Endothelial cell of umbilical vein (primary cell): ENCODE measurements around the gene DHRS11. TPM values are rescaled to one million over a fixed set of nuclear protein-coding genes. Genes with fewer than 3 reads are reported as not detected.

Experiments used
- BruUV-seq: library from RNA; stranded (reverse); fragments of 400-500 nt; replicated peaks from 2 replicates; lab custom pipeline; 2021; lab: Mats Ljungman, UMichigan
- CTCF ChIA-PET: fragments of 300-600, 350-600 bp; sonication (Branson Sonifier 250); formaldehyde crosslinking; loops from one replicate; lab custom pipeline; 2021; ENCODE audit warnings: antibody characterized with exemption, inconsistent platforms; lab: Charles Lee
- POLR2A ChIA-PET: fragments of 300-600, 350-600 bp; sonication (Branson Sonifier 250); formaldehyde crosslinking; loops from one replicate; lab custom pipeline; 2021; ENCODE audit warnings: antibody characterized with exemption, inconsistent platforms; lab: Charles Lee
- DNase-seq: peaks from one replicate; pipeline ENCODE4 v3.0.0-alpha.2; 2011; ENCODE audit warnings: low read depth, low spot score
- FAIRE-seq: peaks from 2 replicates; lab custom pipeline; 2011; peaks lifted over from hg19 to GRCh38; lab: Jason Lieb, UNC
- H2AFZ ChIP-seq: 2 replicates; pipeline ENCODE4 v1.6.0; 2012; ENCODE audit warnings: low read depth, low read length, control low read depth, inconsistent platforms
- H3K27ac ChIP-seq: 2 replicates; pipeline ENCODE4 v1.5.1; 2011; ENCODE audit warnings: low read depth, mild to moderate bottlenecking, control low read depth, low read length, moderate library complexity; ENCODE audit not compliant: insufficient read depth
- H3K27me3 ChIP-seq, 2 experiments: 2 replicates each; pipeline versions ENCODE4 v1.6.0 to v1.6.1; 2011; ENCODE audit warnings: low read length in 2 of 2, mixed read lengths in 1 of 2; ENCODE audit not compliant: control insufficient read depth in 2 of 2, insufficient read depth in 2 of 2
- H3K36me3 ChIP-seq, 2 experiments: 2 replicates in 1 of 2; 3 replicates in 1 of 2; pipeline ENCODE4 v1.5.1; 2011; ENCODE audit warnings: low read length in 2 of 2, mild to moderate bottlenecking in 1 of 2, moderate library complexity in 1 of 2; ENCODE audit not compliant: control insufficient read depth in 2 of 2, insufficient read depth in 2 of 2; ENCODE audit errors: extremely low read depth in 1 of 2
- H3K4me1 ChIP-seq: 3 replicates; pipeline ENCODE4 v1.5.1; 2011; ENCODE audit warnings: mild to moderate bottlenecking, low read length; ENCODE audit not compliant: control insufficient read depth, insufficient read depth; ENCODE audit errors: extremely low read depth
- H3K4me2 ChIP-seq: 2 replicates; pipeline ENCODE4 v1.6.1; 2011; ENCODE audit warnings: low read length, control low read depth, mixed read lengths; ENCODE audit not compliant: insufficient read depth
- H3K4me3 ChIP-seq, 3 experiments: fragments of 200-600 bp in 1 of 3; sonication (generic), shearing (Covaris generic) in 1 of 3; replicated peaks in 1 of 3; 2 replicates each; pipeline ENCODE4 v1.5.1; 2011 to 2016; ENCODE audit warnings: control low read depth in 3 of 3, low read length in 3 of 3, mild to moderate bottlenecking in 2 of 3, inconsistent platforms in 1 of 3, low read depth in 1 of 3, moderate library complexity in 1 of 3; ENCODE audit not compliant: insufficient read depth in 1 of 3
- H3K79me2 ChIP-seq: 2 replicates; pipeline ENCODE4 v1.6.0; 2012; ENCODE audit warnings: low read length, inconsistent platforms; ENCODE audit not compliant: control insufficient read depth, insufficient read depth
- H3K9ac ChIP-seq: replicated peaks from 2 replicates; pipeline ENCODE3; 2011; ENCODE audit warnings: low read length, control low read depth; ENCODE audit not compliant: insufficient read depth; ENCODE audit errors: extremely low read depth
- H3K9me1 ChIP-seq: replicated peaks from 3 replicates; pipeline ENCODE4 v1.6.0; 2011; ENCODE audit warnings: mild to moderate bottlenecking, low read length; ENCODE audit not compliant: control insufficient read depth, insufficient read depth; ENCODE audit errors: extremely low read depth
- H3K9me3 ChIP-seq: replicated peaks from 2 replicates; pipeline ENCODE4 v1.5.1; 2012; ENCODE audit warnings: low read length, inconsistent platforms; ENCODE audit not compliant: control insufficient read depth, insufficient read depth
- H4K20me1 ChIP-seq: replicated peaks from 2 replicates; pipeline ENCODE3; 2011; ENCODE audit warnings: mild to moderate bottlenecking, low read length; ENCODE audit not compliant: control insufficient read depth, insufficient read depth; ENCODE audit errors: extremely low read depth
- EZH2 ChIP-seq: IDR thresholded peaks from 2 replicates; pipeline ENCODE4 v1.6.1; 2012; ENCODE audit warnings: borderline replicate concordance, low read depth, mild to moderate bottlenecking, moderate library complexity, low read length, inconsistent platforms; ENCODE audit not compliant: severe bottlenecking
- FOS ChIP-seq: IDR thresholded peaks from 2 replicates; pipeline ENCODE4 v1.6.1; 2011; ENCODE audit warnings: mild to moderate bottlenecking, low read length, moderate library complexity, borderline replicate concordance; ENCODE audit not compliant: insufficient read depth
- GATA2 ChIP-seq: IDR thresholded peaks from 2 replicates; pipeline ENCODE4 v1.7.0; 2011; ENCODE audit warnings: low read depth, mild to moderate bottlenecking, moderate library complexity, mixed read lengths, low read length; ENCODE audit not compliant: insufficient read length, insufficient read depth
- JUN ChIP-seq: IDR thresholded peaks from 2 replicates; pipeline ENCODE4 v1.6.1; 2011; ENCODE audit warnings: borderline replicate concordance, low read depth; ENCODE audit not compliant: insufficient read length, insufficient read depth
- MYC ChIP-seq: IDR thresholded peaks from one replicate; pipeline ENCODE4 v1.6.1; 2011; ENCODE audit warnings: mild to moderate bottlenecking, low read depth, low read length
- POLR2A ChIP-seq: IDR thresholded peaks from 2 replicates; pipeline ENCODE4 v1.6.1; 2012; ENCODE audit warnings: low read depth, mild to moderate bottlenecking, control low read depth, low read length
- POLR2AphosphoS5 ChIP-seq: IDR thresholded peaks from 2 replicates; pipeline ENCODE4 v1.6.1; 2012; ENCODE audit warnings: low read depth, mild to moderate bottlenecking, control low read depth, low read length, moderate library complexity; ENCODE audit not compliant: insufficient read depth
- dilution Hi-C: fragments of 300-500 bp; cut with MboI; formaldehyde crosslinking; loops from one replicate; pipeline ENCODE4 v1.15.0; 2019; ENCODE audit warnings: low sequenced_read_pairs; ENCODE audit not compliant: extremely low pct_ligation_motif_present
- intact Hi-C: fragments of 100-400 bp; cut with micrococcal nuclease; formaldehyde crosslinking; loops from one replicate; pipeline ENCODE4 v1.10.0; 2022
- polyA plus RNA-seq, 4 experiments: library from polyadenylated mRNA; depleted of rRNA in 3 of 4; stranded (reverse) in 3 of 4; unstranded in 1 of 4; fragments of >200 nt; gene quantifications; 2 replicates each; pipeline versions ENCODE4 v1.2.1 to v1.2.3, GENCODE V29; 2011 to 2012; ENCODE audit warnings: missing spikeins in 1 of 4
- total RNA-seq: library from RNA; stranded (reverse); gene quantifications from 2 replicates; pipeline ENCODE4 v1.2.3, GENCODE V29; 2021
- TF ChIP-seq, protein P1 (sequence below): IDR thresholded peaks from 2 replicates; pipeline ENCODE4 v1.6.1; 2011; ENCODE audit not compliant: insufficient read depth, insufficient read length
- TF ChIP-seq, protein P2 (sequence below), 2 donors: IDR thresholded peaks; 1 replicate in 1 of 2; 2 replicates in 1 of 2; pipeline ENCODE4 v1.5.1; 2011; ENCODE audit warnings: low read length in 2 of 2, mild to moderate bottlenecking in 2 of 2, moderate library complexity in 2 of 2, control low read depth in 1 of 2, inconsistent platforms in 1 of 2, low read depth in 1 of 2; ENCODE audit not compliant: insufficient read depth in 1 of 2; ENCODE audit errors: extremely low read depth in 1 of 2

The DHRS11 gene
- total and polyA plus RNA-seq, 2 donors (not counting 3 experiments of a cell fraction or from before 2014, with no cell fraction given) = 9.8 to 15.7 TPM

DNA sequence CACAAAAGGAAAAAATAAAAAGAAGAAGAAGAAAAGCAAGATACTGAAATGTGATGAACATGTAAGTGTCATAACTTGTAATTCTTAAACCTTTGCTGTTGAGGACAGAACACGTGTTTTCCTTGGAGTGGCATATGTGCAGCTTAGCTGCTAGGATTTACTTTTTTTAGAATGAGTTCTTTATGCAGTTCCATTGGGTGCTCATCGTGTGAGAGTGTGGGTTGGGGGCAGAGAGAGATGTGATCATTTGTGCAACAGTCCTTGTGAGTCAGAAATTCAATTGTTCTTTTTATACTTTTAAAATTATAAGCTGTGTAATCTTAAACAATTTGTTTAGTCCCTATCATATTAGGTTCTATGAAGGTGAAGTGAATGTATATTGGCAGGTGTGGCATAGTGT lies 5.5 kb upstream of the DHRS11 start:
- POLR2A ChIA-PET = no interaction called here

More for the DNA sequence above, 5.5 kb upstream of the DHRS11 start:
- FAIRE-seq = no peak
- H4K20me1 ChIP-seq = no peaks in the 10 kb centered on the region
- H3K4me3 ChIP-seq = no peak overlapping the region
- TF ChIP-seq EZH2 = no peak
- no peak for TF ChIP-seq GATA2
- TF ChIP-seq, protein P1, sequence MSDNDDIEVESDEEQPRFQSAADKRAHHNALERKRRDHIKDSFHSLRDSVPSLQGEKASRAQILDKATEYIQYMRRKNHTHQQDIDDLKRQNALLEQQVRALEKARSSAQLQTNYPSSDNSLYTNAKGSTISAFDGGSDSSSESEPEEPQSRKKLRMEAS = no peak
- TF ChIP-seq POLR2AphosphoS5 = no peak
- no peak for TF ChIP-seq JUN
- TF ChIP-seq, protein P2, sequence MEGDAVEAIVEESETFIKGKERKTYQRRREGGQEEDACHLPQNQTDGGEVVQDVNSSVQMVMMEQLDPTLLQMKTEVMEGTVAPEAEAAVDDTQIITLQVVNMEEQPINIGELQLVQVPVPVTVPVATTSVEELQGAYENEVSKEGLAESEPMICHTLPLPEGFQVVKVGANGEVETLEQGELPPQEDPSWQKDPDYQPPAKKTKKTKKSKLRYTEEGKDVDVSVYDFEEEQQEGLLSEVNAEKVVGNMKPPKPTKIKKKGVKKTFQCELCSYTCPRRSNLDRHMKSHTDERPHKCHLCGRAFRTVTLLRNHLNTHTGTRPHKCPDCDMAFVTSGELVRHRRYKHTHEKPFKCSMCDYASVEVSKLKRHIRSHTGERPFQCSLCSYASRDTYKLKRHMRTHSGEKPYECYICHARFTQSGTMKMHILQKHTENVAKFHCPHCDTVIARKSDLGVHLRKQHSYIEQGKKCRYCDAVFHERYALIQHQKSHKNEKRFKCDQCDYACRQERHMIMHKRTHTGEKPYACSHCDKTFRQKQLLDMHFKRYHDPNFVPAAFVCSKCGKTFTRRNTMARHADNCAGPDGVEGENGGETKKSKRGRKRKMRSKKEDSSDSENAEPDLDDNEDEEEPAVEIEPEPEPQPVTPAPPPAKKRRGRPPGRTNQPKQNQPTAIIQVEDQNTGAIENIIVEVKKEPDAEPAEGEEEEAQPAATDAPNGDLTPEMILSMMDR (IDR thresholded peaks at IDR 0.05; ENCODE audit: extremely low read depth in 1 of 2, insufficient read depth in 1 of 2, low read depth in 1 of 2, low read length in 2 of 2) = no peak
- TF ChIP-seq MYC = no peak
- TF ChIP-seq FOS = no peak
- no peak for TF ChIP-seq POLR2A
- H3K9ac ChIP-seq = no peak overlapping the region
- CTCF ChIA-PET = interaction anchor here (1.5 kb wide), 1 partner anchor 17 kb away, joined by 4 read pairs; no protein-coding TSS in a partner anchor
- DNase-seq = no peak
- H3K9me1 ChIP-seq = no peaks in the 10 kb centered on the region
- H3K27ac ChIP-seq = no peak overlapping the region
- H2AFZ ChIP-seq = no peak overlapping the region
- no peaks in the 10 kb centered on the region for H3K27me3 ChIP-seq
- intact Hi-C loops = no loop called here
- H3K4me1 ChIP-seq = peaks cover under 1% of the 10 kb centered on the region
- H3K4me2 ChIP-seq = no peak overlapping the region
- no TSS peak for BruUV-seq
- H3K79me2 ChIP-seq = peaks cover 3% of the 10 kb centered on the region
- H3K9me3 ChIP-seq = no peaks in the 10 kb centered on the region
- dilution Hi-C loops = no loop called here
- H3K36me3 ChIP-seq = peaks cover 19 to 29% of the 10 kb centered on the region in 2 experiments
